WI38 (cell line): ENCODE results near the gene VWC2.

Source experiments
- H3K4me3 ChIP-seq: 2 replicates; pipeline ENCODE4 v1.5.1; 2011; ENCODE audit warnings: low read depth, mild to moderate bottlenecking, control low read depth, low read length
- CTCF ChIP-seq: IDR thresholded peaks from 2 replicates; pipeline ENCODE4 v1.5.1; 2012; ENCODE audit warnings: low read depth, mild to moderate bottlenecking, control low read depth, low read length

Gene VWC2

GRCh38 chr7:49822856-49823255 lies 49.4 kb downstream of the VWC2 start:
- H3K4me3 ChIP-seq, result no peak overlapping the region
- no peak for TF ChIP-seq CTCF

GRCh38 chr7:49823566-49823965 lies 50.1 kb downstream of the VWC2 start:
- no peak for TF ChIP-seq CTCF
- no peak overlapping the region for H3K4me3 ChIP-seq

GRCh38 chr7:49839863-49840645 lies 66.6 kb downstream of the VWC2 start:
- no peak for TF ChIP-seq CTCF
- H3K4me3 ChIP-seq, result no peak overlapping the region

- H3K4me3 ChIP-seq, result no peak overlapping the region
- no peak for TF ChIP-seq CTCF
Measured at GRCh38 chr7:49840751-49841405, 67.4 kb downstream of the VWC2 start.

- TF ChIP-seq CTCF, result no peak
- H3K4me3 ChIP-seq, result no peak overlapping the region
Measured at GRCh38 chr7:49845626-49846025, 72.2 kb downstream of the VWC2 start.

GRCh38 chr7:49848211-49848841 lies 74.9 kb downstream of the VWC2 start:
- TF ChIP-seq CTCF, result no peak
- no peak overlapping the region for H3K4me3 ChIP-seq
